ENCODE measurements around the gene COL20A1.
A peak's percentile ranks its signal among the peaks of the same experiment; 100 is the strongest.

COL20A1 gene

GRCh38 chr20:63292904-63293303, at the start of gene COL20A1:
COL20A1 (plus strand) TSS chr20:63293186; CDS start chr20:63295108, 1,922 bp downstream.
- DNase-seq (ENCODE audit: low spot score) = no peak

GRCh38 chr20:63243604-63244247, 49.3 kb upstream of the COL20A1 start:
- no peak for DNase-seq (ENCODE audit: low spot score)

GRCh38 chr20:63244468-63244867, 48.5 kb upstream of the COL20A1 start:
- no peak for DNase-seq (ENCODE audit: low spot score)

- DNase-seq (ENCODE audit: low spot score) = peak; percentile 47
Measured at GRCh38 chr20:63246490-63247288, 46.3 kb upstream of the COL20A1 start.

GRCh38 chr20:63247671-63248228, 45.2 kb upstream of the COL20A1 start:
- DNase-seq (ENCODE audit: low spot score) = no peak

GRCh38 chr20:63248835-63249591, 44.0 kb upstream of the COL20A1 start:
- DNase-seq (ENCODE audit: low spot score) = peak; percentile 89

GRCh38 chr20:63249891-63250290, 43.1 kb upstream of the COL20A1 start:
- DNase-seq (ENCODE audit: low spot score) = no peak

- DNase-seq (ENCODE audit: low spot score) = peak; percentile 49
Measured at GRCh38 chr20:63251350-63251749, 41.6 kb upstream of the COL20A1 start.

- DNase-seq (ENCODE audit: low spot score) = no peak
Measured at GRCh38 chr20:63252284-63252711, 40.7 kb upstream of the COL20A1 start.

- DNase-seq (ENCODE audit: low spot score) = no peak
Measured at GRCh38 chr20:63253065-63253437, 39.9 kb upstream of the COL20A1 start.

GRCh38 chr20:63253438-63254231, 39.4 kb upstream of the COL20A1 start:
- DNase-seq (ENCODE audit: low spot score) = no peak

- DNase-seq (ENCODE audit: low spot score) = no peak
Measured at GRCh38 chr20:63254232-63254605, 38.8 kb upstream of the COL20A1 start, which contains the start of gene NKAIN4. NKAIN4 (minus strand) TSS chr20:63254463; CDS start chr20:63254450, 13 bp downstream.

- DNase-seq (ENCODE audit: low spot score) = no peak
Measured at GRCh38 chr20:63254606-63255384, 38.2 kb upstream of the COL20A1 start.

GRCh38 chr20:63255931-63256704, 36.9 kb upstream of the COL20A1 start:
- no peak for DNase-seq (ENCODE audit: low spot score)

GRCh38 chr20:63256954-63257353, 36.0 kb upstream of the COL20A1 start:
- DNase-seq (ENCODE audit: low spot score) = no peak

GRCh38 chr20:63257629-63258028, 35.4 kb upstream of the COL20A1 start:
- no peak for DNase-seq (ENCODE audit: low spot score)

- DNase-seq (ENCODE audit: low spot score) = no peak
Measured at GRCh38 chr20:63258781-63259180, 34.2 kb upstream of the COL20A1 start.

GRCh38 chr20:63259734-63260460, 33.1 kb upstream of the COL20A1 start:
- no peak for DNase-seq (ENCODE audit: low spot score)

- no peak for DNase-seq (ENCODE audit: low spot score)
Measured at GRCh38 chr20:63260521-63260920, 32.5 kb upstream of the COL20A1 start.
